HG03442 (cell line): ENCODE results near the gene TPSB2.

ENCODE experiments used
- ATAC-seq: cut with Tn5 transposase; IDR thresholded peaks from one replicate; pipeline ENCODE4 v1.9.1; 2021; ENCODE audit warnings: mild to moderate bottlenecking, moderate library complexity; ENCODE audit not compliant: unreplicated experiment

The TPSB2 gene

GRCh38 chr16:1221628-1222552 is 8.1 kb downstream of the TPSB2 start:
- ATAC-seq, result no peak

DNA sequence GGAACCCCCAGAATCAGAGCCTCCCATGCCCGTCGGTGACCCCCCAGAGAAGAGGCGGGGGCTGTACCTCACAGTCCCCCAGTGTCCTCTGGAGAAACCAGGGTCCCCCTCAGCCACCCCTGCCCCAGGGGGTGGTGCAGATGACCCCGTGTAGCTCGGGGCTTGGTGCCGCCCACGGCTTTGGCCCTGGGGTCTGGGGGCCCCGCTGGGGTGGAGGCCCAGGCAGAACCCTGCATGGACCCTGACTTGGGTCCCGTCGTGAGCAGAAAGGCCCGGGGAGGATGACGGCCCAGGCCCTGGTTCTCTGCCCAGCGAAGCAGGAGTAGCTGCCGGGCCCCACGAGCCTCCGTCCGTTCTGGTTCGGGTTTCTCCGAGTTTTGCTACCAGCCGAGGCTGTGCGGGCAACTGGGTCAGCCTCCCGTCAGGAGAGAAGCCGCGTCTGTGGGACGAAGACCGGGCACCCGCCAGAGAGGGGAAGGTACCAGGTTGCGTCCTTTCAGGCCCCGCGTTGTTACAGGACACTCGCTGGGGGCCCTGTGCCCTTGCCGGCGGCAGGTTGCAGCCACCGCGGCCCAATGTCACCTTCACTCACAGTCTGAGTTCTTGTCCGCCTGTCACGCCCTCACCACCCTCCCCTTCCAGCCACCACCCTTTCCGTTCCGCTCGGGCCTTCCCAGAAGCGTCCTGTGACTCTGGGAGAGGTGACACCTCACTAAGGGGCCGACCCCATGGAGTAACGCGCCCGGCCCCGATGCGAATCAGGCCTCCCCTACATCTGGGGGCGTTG is 8.9 kb downstream of the TPSB2 start:
- ATAC-seq, result no peak

DNA sequence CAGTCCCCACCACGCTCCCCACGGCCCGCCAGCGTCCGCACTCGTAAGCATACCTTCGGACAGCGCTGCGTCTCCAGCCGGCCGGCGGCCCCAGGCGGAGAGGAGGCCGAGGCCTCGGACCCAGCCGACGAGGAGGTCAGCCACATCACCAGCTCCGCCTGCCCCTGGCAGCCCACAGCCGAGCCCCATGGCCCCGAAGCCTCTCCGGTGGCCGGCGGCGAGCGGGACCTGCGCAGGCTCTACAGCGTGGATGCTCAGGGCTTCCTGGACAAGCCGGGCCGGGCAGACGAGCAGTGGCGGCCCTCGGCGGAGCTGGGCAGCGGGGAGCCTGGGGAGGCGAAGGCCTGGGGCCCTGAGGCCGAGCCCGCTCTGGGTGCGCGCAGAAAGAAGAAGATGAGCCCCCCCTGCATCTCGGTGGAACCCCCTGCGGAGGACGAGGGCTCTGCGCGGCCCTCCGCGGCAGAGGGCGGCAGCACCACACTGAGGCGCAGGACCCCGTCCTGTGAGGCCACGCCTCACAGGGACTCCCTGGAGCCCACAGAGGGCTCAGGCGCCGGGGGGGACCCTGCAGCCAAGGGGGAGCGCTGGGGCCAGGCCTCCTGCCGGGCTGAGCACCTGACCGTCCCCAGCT is 9.8 kb downstream of the TPSB2 start:
- ATAC-seq, result no peak

DNA sequence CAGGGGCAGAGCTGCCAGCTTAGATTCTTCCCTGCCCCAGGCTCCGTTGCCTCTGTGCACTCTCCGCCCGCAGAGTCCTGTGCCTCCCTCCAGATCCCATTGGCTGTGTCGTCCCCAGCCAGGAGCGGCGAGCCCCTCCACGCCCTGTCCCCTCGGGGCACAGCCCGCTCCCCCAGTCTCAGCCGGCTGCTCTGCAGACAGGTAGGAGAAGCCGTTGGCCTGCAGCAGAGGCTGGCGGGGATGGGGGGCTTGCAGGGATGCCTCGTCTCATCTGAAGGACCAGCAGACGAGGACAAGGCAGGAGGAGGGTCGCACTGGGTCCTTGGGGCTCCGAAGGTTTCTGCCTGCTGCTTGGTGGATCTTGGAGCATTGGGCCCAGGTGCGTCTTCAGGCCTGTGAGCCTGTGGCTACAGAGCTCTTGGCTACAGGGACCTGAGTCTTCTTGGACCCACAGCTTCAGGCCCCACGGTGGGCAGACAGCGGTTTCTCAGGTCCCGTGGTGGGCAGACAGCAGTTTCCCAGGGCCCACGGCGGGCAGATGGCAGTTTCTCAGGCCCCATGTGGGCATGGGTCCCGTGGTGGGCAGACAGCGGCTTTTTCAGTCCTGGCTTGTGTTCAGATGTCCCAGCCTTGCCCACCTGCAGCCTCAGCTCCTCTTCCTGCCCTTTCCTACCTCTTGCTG is 10.9 kb downstream of the TPSB2 start:
- ATAC-seq, result no peak

DNA sequence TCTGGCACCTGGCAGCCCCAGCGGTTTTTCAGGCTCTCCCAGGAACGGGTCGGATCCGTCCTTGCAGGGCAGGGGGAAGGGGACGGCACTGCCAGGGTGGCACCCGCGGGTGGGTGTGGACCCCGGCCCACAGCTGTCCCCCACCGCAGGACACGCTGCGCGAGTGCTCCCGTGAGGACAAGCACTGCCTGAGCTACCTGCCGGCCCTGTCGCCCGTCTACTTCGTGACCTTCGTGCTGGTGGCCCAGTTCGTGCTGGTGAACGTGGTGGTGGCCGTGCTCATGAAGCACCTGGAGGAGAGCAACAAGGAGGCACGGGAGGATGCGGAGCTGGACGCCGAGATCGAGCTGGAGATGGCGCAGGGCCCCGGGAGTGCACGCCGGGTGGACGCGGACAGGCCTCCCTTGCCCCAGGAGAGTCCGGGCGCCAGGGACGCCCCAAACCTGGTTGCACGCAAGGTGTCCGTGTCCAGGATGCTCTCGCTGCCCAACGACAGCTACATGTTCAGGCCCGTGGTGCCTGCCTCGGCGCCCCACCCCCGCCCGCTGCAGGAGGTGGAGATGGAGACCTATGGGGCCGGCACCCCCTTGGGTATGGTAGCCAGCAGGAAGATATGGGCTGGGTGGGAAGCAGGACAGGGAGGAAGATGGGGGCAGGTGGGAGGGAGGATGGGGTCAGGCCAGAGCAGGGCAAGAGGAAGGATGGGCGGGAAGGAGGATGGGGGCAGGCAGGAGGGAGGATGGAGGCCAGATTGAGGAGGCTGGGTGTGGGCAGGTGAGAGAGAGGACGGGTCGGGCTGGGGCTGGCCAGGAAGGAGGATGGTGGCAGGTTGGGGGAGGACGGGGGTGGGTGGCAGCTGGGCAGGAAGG is 11.7 kb downstream of the TPSB2 start:
- ATAC-seq, result no peak

- ATAC-seq, result no peak
Measured at GRCh38 chr16:1217526-1217925, 12.5 kb downstream of the TPSB2 start.

GRCh38 chr16:1216681-1217400 is 13.1 kb downstream of the TPSB2 start:
- ATAC-seq, result no peak

DNA sequence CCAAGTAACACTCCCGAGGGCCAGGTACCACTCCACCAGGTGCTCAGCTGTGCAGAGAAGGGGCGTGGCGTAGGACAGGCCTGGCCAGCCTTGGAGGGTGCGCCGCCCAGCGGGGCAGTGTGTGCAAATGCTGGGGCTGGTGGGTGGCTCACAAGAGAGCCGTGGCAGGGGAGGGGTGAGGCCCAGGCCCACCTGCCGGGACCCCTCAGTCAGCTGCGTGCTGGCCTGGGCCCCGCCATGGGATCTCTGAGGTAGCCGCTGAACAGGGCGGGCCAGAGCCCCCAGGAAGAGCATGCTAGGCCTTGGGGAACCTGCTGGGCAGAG is 13.7 kb downstream of the TPSB2 start:
- no peak for ATAC-seq

DNA sequence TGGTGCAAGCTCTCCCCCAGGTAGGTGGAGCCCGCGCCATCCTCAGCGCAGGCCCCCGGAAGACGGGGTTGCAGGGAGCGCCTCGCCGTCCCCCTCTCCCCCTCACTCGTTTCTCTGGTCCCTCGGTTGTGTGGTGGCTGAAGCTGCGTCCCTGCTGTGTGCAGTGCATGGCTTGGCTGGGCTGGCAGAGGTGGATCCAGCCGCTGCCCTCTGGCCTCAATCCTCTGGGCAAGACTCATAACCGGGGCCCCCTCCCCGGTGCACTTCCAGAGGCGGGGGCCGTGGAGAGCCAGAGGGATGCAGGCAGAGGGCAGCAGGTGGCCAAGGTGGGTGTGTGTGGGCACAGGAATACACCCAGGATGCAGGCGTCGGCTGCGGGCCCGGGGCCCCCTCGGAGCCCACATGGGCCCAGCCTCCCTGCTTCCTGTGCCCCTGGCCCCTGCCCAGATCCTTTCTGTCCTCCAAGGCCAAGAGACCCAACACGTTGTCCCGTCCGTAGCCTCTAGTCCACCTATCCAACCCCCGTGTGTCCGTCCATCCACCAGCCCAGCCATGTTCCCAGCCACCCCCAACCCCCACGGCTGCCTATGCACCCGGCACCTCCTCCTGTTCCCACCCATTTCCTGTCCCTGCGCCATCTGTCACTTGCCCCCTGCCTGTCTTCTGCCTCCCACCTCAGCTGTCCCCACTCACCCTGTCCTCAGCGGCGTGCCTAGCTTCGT is 14.2 kb downstream of the TPSB2 start:
- ATAC-seq, result no peak

GRCh38 chr16:1214719-1215118 is 15.3 kb downstream of the TPSB2 start:
- ATAC-seq, result no peak

GRCh38 chr16:1213796-1214372 is 16.1 kb downstream of the TPSB2 start:
- no peak for ATAC-seq

GRCh38 chr16:1213231-1213630 is 16.8 kb downstream of the TPSB2 start:
- no peak for ATAC-seq

- no peak for ATAC-seq
Measured at GRCh38 chr16:1212616-1213194, 17.3 kb downstream of the TPSB2 start.

- no peak for ATAC-seq
Measured at GRCh38 chr16:1211451-1212268, 18.3 kb downstream of the TPSB2 start.

DNA sequence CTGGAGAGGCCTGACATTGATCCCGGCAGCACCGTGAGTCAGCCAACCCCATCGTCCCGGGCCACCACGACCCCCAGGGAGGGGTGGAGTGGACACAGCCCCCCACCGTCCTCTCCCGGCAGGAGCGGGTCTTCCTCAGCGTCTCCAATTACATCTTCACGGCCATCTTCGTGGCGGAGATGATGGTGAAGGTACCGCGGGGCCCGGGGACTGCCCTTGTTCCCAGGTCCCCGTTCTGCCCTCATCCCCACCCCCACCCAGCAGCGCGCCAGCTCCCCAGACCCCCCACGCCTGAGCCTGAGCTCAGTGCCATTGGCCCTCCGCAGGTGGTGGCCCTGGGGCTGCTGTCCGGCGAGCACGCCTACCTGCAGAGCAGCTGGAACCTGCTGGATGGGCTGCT is 19.5 kb downstream of the TPSB2 start:
- ATAC-seq, result no peak

DNA sequence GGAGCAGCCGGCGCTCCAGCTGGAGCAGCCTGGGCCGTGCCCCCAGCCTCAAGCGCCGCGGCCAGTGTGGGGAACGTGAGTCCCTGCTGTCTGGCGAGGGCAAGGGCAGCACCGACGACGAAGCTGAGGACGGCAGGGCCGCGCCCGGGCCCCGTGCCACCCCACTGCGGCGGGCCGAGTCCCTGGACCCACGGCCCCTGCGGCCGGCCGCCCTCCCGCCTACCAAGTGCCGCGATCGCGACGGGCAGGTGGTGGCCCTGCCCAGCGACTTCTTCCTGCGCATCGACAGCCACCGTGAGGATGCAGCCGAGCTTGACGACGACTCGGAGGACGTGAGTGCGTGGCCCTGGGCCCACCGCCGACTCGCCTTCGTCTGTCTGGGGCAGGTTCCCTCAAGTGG is 20.9 kb downstream of the TPSB2 start:
- no peak for ATAC-seq

GRCh38 chr16:1208239-1208830 is 21.6 kb downstream of the TPSB2 start:
- no peak for ATAC-seq
